Measurements from ENCODE around the gene CENPU.

DNA sequence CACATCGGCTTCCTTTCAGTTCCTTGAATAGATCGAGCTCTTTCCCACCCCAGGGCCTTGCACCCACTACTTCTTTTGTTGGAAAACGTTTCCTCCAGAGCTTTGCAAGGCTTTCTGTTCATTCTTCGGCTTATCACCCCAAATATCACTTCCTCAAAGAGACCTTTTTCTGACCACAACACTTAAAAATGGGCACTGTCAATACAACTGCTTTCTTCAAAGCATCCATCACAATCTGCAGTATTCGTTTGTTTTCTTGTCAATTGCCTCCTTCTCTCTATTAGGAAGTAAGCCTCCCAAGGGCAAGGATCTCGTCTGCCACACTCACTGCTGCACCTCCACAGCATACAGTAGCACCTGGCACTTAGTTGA lies 17.7 kb upstream of the CENPU start:
- TF ChIP-seq, protein P1, sequence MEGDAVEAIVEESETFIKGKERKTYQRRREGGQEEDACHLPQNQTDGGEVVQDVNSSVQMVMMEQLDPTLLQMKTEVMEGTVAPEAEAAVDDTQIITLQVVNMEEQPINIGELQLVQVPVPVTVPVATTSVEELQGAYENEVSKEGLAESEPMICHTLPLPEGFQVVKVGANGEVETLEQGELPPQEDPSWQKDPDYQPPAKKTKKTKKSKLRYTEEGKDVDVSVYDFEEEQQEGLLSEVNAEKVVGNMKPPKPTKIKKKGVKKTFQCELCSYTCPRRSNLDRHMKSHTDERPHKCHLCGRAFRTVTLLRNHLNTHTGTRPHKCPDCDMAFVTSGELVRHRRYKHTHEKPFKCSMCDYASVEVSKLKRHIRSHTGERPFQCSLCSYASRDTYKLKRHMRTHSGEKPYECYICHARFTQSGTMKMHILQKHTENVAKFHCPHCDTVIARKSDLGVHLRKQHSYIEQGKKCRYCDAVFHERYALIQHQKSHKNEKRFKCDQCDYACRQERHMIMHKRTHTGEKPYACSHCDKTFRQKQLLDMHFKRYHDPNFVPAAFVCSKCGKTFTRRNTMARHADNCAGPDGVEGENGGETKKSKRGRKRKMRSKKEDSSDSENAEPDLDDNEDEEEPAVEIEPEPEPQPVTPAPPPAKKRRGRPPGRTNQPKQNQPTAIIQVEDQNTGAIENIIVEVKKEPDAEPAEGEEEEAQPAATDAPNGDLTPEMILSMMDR (IDR thresholded peaks at IDR 0.05; ENCODE audit: poor library complexity, severe bottlenecking): no peak
- TF ChIP-seq POLR2AphosphoS5 (IDR thresholded peaks at IDR 0.05) (no peak), EZH2 (IDR thresholded peaks at IDR 0.05; ENCODE audit: borderline replicate concordance, insufficient read depth, low read length, poor library complexity, severe bottlenecking) (no peak), SMC3 (conservative IDR thresholded peaks at IDR 0.05; ENCODE audit: poor library complexity) (no peak), TAF1 (IDR thresholded peaks at IDR 0.05; ENCODE audit: low read depth) (no peak), EP300 (conservative IDR thresholded peaks at IDR 0.05; ENCODE audit: poor library complexity, severe bottlenecking) (no peak), MXI1 (conservative IDR thresholded peaks at IDR 0.05; ENCODE audit: poor library complexity, severe bottlenecking) (no peak)
- TF ChIP-seq, protein P2, sequence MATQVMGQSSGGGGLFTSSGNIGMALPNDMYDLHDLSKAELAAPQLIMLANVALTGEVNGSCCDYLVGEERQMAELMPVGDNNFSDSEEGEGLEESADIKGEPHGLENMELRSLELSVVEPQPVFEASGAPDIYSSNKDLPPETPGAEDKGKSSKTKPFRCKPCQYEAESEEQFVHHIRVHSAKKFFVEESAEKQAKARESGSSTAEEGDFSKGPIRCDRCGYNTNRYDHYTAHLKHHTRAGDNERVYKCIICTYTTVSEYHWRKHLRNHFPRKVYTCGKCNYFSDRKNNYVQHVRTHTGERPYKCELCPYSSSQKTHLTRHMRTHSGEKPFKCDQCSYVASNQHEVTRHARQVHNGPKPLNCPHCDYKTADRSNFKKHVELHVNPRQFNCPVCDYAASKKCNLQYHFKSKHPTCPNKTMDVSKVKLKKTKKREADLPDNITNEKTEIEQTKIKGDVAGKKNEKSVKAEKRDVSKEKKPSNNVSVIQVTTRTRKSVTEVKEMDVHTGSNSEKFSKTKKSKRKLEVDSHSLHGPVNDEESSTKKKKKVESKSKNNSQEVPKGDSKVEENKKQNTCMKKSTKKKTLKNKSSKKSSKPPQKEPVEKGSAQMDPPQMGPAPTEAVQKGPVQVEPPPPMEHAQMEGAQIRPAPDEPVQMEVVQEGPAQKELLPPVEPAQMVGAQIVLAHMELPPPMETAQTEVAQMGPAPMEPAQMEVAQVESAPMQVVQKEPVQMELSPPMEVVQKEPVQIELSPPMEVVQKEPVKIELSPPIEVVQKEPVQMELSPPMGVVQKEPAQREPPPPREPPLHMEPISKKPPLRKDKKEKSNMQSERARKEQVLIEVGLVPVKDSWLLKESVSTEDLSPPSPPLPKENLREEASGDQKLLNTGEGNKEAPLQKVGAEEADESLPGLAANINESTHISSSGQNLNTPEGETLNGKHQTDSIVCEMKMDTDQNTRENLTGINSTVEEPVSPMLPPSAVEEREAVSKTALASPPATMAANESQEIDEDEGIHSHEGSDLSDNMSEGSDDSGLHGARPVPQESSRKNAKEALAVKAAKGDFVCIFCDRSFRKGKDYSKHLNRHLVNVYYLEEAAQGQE (IDR thresholded peaks at IDR 0.05; ENCODE audit: borderline replicate concordance): no peak
